ENCODE results near the gene OR4D1.

DNA sequence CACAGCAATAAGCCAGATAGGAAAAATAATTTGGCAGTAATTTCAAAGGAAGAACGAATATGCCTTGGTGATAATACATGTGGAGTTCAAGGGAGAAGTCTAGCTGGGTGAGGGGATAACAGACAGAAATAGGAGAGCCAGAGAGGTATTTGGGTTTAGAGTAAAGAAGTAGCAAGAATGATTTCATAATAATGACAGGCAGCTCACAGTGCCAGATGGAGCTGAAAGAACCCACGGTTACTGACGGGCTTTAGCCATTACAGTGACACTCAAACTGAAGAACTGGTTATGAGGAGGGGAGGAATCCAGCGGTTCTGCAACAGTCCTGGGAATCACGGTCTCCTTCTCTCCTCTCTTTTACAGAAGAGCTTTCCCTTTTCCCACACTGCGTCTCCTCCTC, 2.2 kb downstream of the OR4D1 start:
- TF ChIP-seq GABPA (IDR thresholded peaks at IDR 0.05; ENCODE audit: low read depth, low read length): no peak
- TF ChIP-seq GABPA (CRISPR knock-in tag; IDR thresholded peaks at IDR 0.05; ENCODE audit: low read depth): no peak
- no peak for TF ChIP-seq ZNF713 (CRISPR knock-in tag; IDR thresholded peaks at IDR 0.05)
- TF ChIP-seq ZNF207 (IDR thresholded peaks at IDR 0.05; ENCODE audit: borderline replicate concordance): no peak
- no peak for TF ChIP-seq TGIF2 (CRISPR knock-in tag; IDR thresholded peaks at IDR 0.05)
- TF ChIP-seq JARID2 (CRISPR knock-in tag; IDR thresholded peaks at IDR 0.05; ENCODE audit: insufficient replicate concordance): no peak
- no peak for TF ChIP-seq ZFX (CRISPR knock-in tag; IDR thresholded peaks at IDR 0.05; ENCODE audit: low read depth)
- no peak for TF ChIP-seq TCF7L2 (IDR thresholded peaks at IDR 0.05; ENCODE audit: low read depth, low read length)
- TF ChIP-seq, protein P1, sequence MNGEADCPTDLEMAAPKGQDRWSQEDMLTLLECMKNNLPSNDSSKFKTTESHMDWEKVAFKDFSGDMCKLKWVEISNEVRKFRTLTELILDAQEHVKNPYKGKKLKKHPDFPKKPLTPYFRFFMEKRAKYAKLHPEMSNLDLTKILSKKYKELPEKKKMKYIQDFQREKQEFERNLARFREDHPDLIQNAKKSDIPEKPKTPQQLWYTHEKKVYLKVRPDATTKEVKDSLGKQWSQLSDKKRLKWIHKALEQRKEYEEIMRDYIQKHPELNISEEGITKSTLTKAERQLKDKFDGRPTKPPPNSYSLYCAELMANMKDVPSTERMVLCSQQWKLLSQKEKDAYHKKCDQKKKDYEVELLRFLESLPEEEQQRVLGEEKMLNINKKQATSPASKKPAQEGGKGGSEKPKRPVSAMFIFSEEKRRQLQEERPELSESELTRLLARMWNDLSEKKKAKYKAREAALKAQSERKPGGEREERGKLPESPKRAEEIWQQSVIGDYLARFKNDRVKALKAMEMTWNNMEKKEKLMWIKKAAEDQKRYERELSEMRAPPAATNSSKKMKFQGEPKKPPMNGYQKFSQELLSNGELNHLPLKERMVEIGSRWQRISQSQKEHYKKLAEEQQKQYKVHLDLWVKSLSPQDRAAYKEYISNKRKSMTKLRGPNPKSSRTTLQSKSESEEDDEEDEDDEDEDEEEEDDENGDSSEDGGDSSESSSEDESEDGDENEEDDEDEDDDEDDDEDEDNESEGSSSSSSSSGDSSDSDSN (CRISPR knock-in tag; IDR thresholded peaks at IDR 0.05): no peak
- TF ChIP-seq, protein P2, sequence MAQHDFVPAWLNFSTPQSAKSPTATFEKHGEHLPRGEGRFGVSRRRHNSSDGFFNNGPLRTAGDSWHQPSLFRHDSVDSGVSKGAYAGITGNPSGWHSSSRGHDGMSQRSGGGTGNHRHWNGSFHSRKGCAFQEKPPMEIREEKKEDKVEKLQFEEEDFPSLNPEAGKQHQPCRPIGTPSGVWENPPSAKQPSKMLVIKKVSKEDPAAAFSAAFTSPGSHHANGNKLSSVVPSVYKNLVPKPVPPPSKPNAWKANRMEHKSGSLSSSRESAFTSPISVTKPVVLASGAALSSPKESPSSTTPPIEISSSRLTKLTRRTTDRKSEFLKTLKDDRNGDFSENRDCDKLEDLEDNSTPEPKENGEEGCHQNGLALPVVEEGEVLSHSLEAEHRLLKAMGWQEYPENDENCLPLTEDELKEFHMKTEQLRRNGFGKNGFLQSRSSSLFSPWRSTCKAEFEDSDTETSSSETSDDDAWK (CRISPR knock-in tag; IDR thresholded peaks at IDR 0.05): no peak
- TF ChIP-seq ZNF253 (CRISPR knock-in tag; IDR thresholded peaks at IDR 0.05; ENCODE audit: borderline replicate concordance): no peak

Data from HepG2 (cell line).